ENCODE measurements around the gene CLDN19.

- TF ChIP-seq USF1 (IDR thresholded peaks at IDR 0.05) (no peak), NFIC (IDR thresholded peaks at IDR 0.05) (no peak), EP300 (IDR thresholded peaks at IDR 0.05; ENCODE audit: borderline replicate concordance) (no peak), TCF12 (IDR thresholded peaks at IDR 0.05; ENCODE audit: low read depth) (no peak), RAD21 (IDR thresholded peaks at IDR 0.05; ENCODE audit: low read depth) (no peak), TAF1 (IDR thresholded peaks at IDR 0.05; ENCODE audit: low read depth) (no peak), CREB1 (IDR thresholded peaks at IDR 0.05; ENCODE audit: low read depth) (no peak), EGR1 (IDR thresholded peaks at IDR 0.05) (no peak), YY1 (IDR thresholded peaks at IDR 0.05; ENCODE audit: low read depth) (no peak), CEBPB (IDR thresholded peaks at IDR 0.05) (no peak), FOXM1 (IDR thresholded peaks at IDR 0.05; ENCODE audit: borderline replicate concordance, low read depth) (no peak)
- TF ChIP-seq, protein P1, sequence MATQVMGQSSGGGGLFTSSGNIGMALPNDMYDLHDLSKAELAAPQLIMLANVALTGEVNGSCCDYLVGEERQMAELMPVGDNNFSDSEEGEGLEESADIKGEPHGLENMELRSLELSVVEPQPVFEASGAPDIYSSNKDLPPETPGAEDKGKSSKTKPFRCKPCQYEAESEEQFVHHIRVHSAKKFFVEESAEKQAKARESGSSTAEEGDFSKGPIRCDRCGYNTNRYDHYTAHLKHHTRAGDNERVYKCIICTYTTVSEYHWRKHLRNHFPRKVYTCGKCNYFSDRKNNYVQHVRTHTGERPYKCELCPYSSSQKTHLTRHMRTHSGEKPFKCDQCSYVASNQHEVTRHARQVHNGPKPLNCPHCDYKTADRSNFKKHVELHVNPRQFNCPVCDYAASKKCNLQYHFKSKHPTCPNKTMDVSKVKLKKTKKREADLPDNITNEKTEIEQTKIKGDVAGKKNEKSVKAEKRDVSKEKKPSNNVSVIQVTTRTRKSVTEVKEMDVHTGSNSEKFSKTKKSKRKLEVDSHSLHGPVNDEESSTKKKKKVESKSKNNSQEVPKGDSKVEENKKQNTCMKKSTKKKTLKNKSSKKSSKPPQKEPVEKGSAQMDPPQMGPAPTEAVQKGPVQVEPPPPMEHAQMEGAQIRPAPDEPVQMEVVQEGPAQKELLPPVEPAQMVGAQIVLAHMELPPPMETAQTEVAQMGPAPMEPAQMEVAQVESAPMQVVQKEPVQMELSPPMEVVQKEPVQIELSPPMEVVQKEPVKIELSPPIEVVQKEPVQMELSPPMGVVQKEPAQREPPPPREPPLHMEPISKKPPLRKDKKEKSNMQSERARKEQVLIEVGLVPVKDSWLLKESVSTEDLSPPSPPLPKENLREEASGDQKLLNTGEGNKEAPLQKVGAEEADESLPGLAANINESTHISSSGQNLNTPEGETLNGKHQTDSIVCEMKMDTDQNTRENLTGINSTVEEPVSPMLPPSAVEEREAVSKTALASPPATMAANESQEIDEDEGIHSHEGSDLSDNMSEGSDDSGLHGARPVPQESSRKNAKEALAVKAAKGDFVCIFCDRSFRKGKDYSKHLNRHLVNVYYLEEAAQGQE (IDR thresholded peaks at IDR 0.05; ENCODE audit: low read depth), result no peak
- TF ChIP-seq, protein P2, sequence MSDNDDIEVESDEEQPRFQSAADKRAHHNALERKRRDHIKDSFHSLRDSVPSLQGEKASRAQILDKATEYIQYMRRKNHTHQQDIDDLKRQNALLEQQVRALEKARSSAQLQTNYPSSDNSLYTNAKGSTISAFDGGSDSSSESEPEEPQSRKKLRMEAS (IDR thresholded peaks at IDR 0.05), result no peak
Observed at GRCh38 chr1:42743317-42744147, 3.5 kb upstream of the CLDN19 start.
